Measurements from ENCODE around the gene MAU2.

DNA sequence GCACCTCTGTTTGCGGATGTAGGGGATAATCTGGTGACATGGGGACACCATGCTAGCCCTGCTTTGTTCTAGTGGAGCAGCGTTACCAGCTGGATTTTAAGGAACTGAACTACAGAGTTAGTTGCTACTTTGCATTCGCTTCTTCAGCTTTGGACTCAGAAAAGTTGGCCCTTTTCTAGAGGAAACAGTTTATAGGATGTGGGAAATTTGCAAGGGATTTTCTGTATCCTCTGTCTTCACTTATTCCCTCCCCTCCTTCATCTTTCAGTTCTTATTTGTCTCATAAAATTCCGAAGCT lies 87.0 kb downstream of the MAU2 start:
- TF ChIP-seq, protein P1, sequence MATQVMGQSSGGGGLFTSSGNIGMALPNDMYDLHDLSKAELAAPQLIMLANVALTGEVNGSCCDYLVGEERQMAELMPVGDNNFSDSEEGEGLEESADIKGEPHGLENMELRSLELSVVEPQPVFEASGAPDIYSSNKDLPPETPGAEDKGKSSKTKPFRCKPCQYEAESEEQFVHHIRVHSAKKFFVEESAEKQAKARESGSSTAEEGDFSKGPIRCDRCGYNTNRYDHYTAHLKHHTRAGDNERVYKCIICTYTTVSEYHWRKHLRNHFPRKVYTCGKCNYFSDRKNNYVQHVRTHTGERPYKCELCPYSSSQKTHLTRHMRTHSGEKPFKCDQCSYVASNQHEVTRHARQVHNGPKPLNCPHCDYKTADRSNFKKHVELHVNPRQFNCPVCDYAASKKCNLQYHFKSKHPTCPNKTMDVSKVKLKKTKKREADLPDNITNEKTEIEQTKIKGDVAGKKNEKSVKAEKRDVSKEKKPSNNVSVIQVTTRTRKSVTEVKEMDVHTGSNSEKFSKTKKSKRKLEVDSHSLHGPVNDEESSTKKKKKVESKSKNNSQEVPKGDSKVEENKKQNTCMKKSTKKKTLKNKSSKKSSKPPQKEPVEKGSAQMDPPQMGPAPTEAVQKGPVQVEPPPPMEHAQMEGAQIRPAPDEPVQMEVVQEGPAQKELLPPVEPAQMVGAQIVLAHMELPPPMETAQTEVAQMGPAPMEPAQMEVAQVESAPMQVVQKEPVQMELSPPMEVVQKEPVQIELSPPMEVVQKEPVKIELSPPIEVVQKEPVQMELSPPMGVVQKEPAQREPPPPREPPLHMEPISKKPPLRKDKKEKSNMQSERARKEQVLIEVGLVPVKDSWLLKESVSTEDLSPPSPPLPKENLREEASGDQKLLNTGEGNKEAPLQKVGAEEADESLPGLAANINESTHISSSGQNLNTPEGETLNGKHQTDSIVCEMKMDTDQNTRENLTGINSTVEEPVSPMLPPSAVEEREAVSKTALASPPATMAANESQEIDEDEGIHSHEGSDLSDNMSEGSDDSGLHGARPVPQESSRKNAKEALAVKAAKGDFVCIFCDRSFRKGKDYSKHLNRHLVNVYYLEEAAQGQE (IDR thresholded peaks at IDR 0.05; ENCODE audit: borderline replicate concordance), result no peak
- TF ChIP-seq RAD21 (conservative IDR thresholded peaks at IDR 0.05) (no peak), EZH2 (IDR thresholded peaks at IDR 0.05; ENCODE audit: borderline replicate concordance, insufficient read depth, low read length, poor library complexity, severe bottlenecking) (no peak)
